ENCODE measurements around the gene UBE2QL1. TPM values are rescaled to one million over a fixed set of nuclear protein-coding genes. Genes with fewer than 3 reads are reported as not detected.

UBE2QL1 gene
- total and polyA plus RNA-seq, 2 of the 8 experiments (the other 6 are each of a cell fraction or from before 2014, with no cell fraction given) = 0.43 to 0.65 TPM

DNA sequence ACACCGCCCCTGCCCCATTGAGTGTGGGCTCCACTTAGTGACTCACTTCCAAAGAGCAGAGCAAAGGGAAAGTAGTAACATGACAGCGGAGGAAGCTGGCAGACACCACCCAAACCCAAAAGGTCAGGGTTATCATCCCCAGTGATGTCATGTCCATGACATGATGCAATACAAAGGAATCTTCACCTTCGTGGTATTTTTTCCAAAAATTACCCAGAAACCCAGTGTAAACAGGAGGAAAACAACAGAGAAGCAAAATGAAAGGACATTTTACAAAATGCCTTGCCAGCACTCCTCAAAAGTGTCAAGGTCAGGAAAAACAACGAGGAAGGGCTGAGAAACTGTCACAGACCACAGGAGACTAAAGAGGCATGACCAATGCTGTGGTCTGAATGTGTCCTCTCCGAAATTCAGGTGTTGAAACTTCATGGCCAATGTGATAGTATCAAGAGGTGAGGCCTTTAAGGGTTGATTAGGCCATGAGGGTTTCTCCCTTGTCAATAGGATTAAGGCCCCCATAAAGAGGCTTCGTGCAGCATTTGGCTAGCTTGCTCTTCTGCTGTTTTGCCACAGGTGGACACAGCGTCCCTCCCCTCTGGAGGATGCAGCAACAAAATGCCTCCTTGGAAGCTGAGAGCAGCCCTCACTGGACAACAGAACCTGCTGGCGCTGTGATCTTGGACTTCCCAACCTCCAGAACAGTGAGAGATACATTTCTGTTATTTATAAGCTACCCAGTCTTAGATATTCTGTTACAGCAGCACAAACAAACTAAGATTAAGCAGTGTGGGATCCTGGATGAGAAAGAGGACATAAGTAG lies 39.8 kb upstream of the UBE2QL1 start:
- no peaks in the 10 kb centered on the region for H3K23me2 ChIP-seq (ENCODE audit: low read depth, low read length)
- H3K4me2 ChIP-seq (ENCODE audit: insufficient read depth in 1 of 2, low read depth in 2 of 2, low read length in 2 of 2) = no peak overlapping the region
- no peak overlapping the region for H3K4me3 ChIP-seq (ENCODE audit: extremely low read depth in 1 of 4, insufficient read depth in 2 of 4, low read depth in 3 of 4, low read length in 4 of 4)
- FAIRE-seq (no peak), DNase-seq (ENCODE audit: low read depth in 1 of 2, low spot score in 2 of 2) (no peak)
- H4K8ac ChIP-seq (ENCODE audit: extremely low read depth, insufficient read depth, low read length) = no peak overlapping the region
- H3K9ac ChIP-seq (replicated peaks in 1 of 4; ENCODE audit: extremely low read depth in 1 of 4, low read depth in 3 of 4, low read length in 3 of 4) = no peak overlapping the region
- no peaks in the 10 kb centered on the region for H4K20me1 ChIP-seq (replicated peaks in 1 of 2; ENCODE audit: control insufficient read depth in 1 of 2, insufficient read depth in 2 of 2, low read length in 2 of 2)
- H2BK20ac ChIP-seq (ENCODE audit: low read length) = no peak overlapping the region
- no peak overlapping the region for H3K27ac ChIP-seq (ENCODE audit: low read depth, low read length)
- H2BK5ac ChIP-seq (ENCODE audit: low read depth, low read length) = no peak overlapping the region
- no peaks in the 10 kb centered on the region for H3K79me1 ChIP-seq (ENCODE audit: low read depth, low read length)
- no peak overlapping the region for H4K5ac ChIP-seq (ENCODE audit: insufficient read length, low read depth, low read length)
- H3K27me3 ChIP-seq (replicated peaks in 1 of 4; ENCODE audit: control insufficient read depth in 3 of 4, extremely low read depth in 1 of 4, insufficient read depth in 3 of 4, low read length in 3 of 4) = peaks cover 0 to 1% (median 0%) of the 10 kb centered on the region in 4 experiments; a peak in 1 of 7 replicates
- no peak overlapping the region for H2BK15ac ChIP-seq (ENCODE audit: low read length)
- 90% methylated on average over 8 of the region's 8 CpGs; no CpG with 5 or more reads in 1 of the 2 experiments for WGBS, 2 experiments (ENCODE audit: extremely low coverage in 1 of 2, insufficient coverage in 1 of 2, insufficient read length in 1 of 2, insufficient replicate concordance in 2 of 2, low coverage in 1 of 2, low lambda C conversion rate in 2 of 2, missing lambda C conversion rate in 1 of 2)
- H3K18ac ChIP-seq (ENCODE audit: extremely low read depth, low read length) = no peak overlapping the region
- H4K91ac ChIP-seq (replicated peaks; ENCODE audit: insufficient read length, low read length) = no peak overlapping the region
- no peak overlapping the region for H3K14ac ChIP-seq (ENCODE audit: insufficient read length)
- no peaks in the 10 kb centered on the region for H3K4me1 ChIP-seq (replicated peaks in 1 of 4; ENCODE audit: control insufficient read depth in 3 of 4, insufficient read depth in 4 of 4, low read length in 3 of 4)
- no peaks in the 10 kb centered on the region for H3K9me3 ChIP-seq (ENCODE audit: insufficient read depth in 2 of 2, low read depth in 1 of 2, low read length in 1 of 2)
- no peak overlapping the region for H2BK12ac ChIP-seq (ENCODE audit: low read depth, low read length)
- H3K23ac ChIP-seq (ENCODE audit: insufficient read length) = no peak overlapping the region
- H2BK120ac ChIP-seq (replicated peaks; ENCODE audit: low read depth, low read length) = no peak overlapping the region
- H2AK5ac ChIP-seq (ENCODE audit: low read depth, low read length) = no peak overlapping the region
- POLR2A ChIA-PET (ENCODE audit: partially characterized antibody) = no interaction called here
- H3K56ac ChIP-seq (replicated peaks; ENCODE audit: insufficient read length, low read depth, low read length) = no peak overlapping the region
- H3K79me2 ChIP-seq (ENCODE audit: control insufficient read depth in 1 of 2, insufficient read depth in 2 of 2, low read length in 2 of 2) = no peaks in the 10 kb centered on the region
- no peaks in the 10 kb centered on the region for H3K36me3 ChIP-seq (ENCODE audit: control insufficient read depth in 2 of 4, insufficient read depth in 4 of 4, low read length in 3 of 4)
- H2AFZ ChIP-seq (ENCODE audit: low read length) = no peak overlapping the region
- CTCF ChIA-PET (ENCODE audit: partially characterized antibody) = no interaction called here
- H3K4ac ChIP-seq (replicated peaks; ENCODE audit: insufficient read length, low read depth, low read length) = no peak overlapping the region
- TF ChIP-seq CTCF (IDR thresholded peaks at IDR 0.05; ENCODE audit: control extremely low read depth in 1 of 3, insufficient read depth in 1 of 3, low read depth in 1 of 3, low read length in 3 of 3) (no peak), GABPA (IDR thresholded peaks at IDR 0.05; ENCODE audit: borderline replicate concordance, insufficient read depth, low read length) (no peak), ASH2L (IDR thresholded peaks at IDR 0.05; ENCODE audit: low read length) (no peak), SP2 (IDR thresholded peaks at IDR 0.05; ENCODE audit: low read length) (no peak), CBX5 (IDR thresholded peaks at IDR 0.05; ENCODE audit: low read depth, low read length) (no peak), NRF1 (IDR thresholded peaks at IDR 0.05; ENCODE audit: low read depth, low read length) (no peak), POLR2A (IDR thresholded peaks at IDR 0.05; ENCODE audit: control extremely low read depth in 1 of 2, low read depth in 2 of 2, low read length in 2 of 2) (no peak), SIN3A (conservative IDR thresholded peaks at IDR 0.05 in 1 of 2, IDR thresholded peaks at IDR 0.05 in 1 of 2; ENCODE audit: low read depth in 1 of 2, low read length in 2 of 2) (no peak), MAFK (IDR thresholded peaks at IDR 0.05; ENCODE audit: low read depth, low read length) (no peak), RBBP5 (IDR thresholded peaks at IDR 0.05; ENCODE audit: borderline replicate concordance, low read depth, low read length) (no peak), KDM1A (IDR thresholded peaks at IDR 0.05; ENCODE audit: borderline replicate concordance, low read length) (no peak)

Measured in H1 (cell line).